Activated CD4-positive, alpha-beta T cell treated with anti-CD3 and anti-CD28 coated beads, Interleukin-2, amount 50 U/mL, for 48 hours (primary cell): ENCODE data around the gene ANKS6.
A peak's percentile ranks its signal among the peaks of the same experiment; 100 is the strongest.

ENCODE experiments used
- DNase-seq, 2 experiments: peaks; one replicate each; pipeline ENCODE4 v3.0.0-alpha.2; 2020

Gene ANKS6

GRCh38 chr9:98728500-98728899, 67.9 kb downstream of the ANKS6 start:
- DNase-seq = no peak

GRCh38 chr9:98727428-98727827, 68.9 kb downstream of the ANKS6 start:
- DNase-seq = no peak

- no peak for DNase-seq
Measured at GRCh38 chr9:98726735-98727134, 69.6 kb downstream of the ANKS6 start.

GRCh38 chr9:98724810-98725530, 71.4 kb downstream of the ANKS6 start:
- no peak for DNase-seq

- DNase-seq = no peak
Measured at GRCh38 chr9:98721643-98722042, 74.7 kb downstream of the ANKS6 start.

GRCh38 chr9:98720402-98720801, 76.0 kb downstream of the ANKS6 start:
- no peak for DNase-seq

- DNase-seq = no peak
Measured at GRCh38 chr9:98719055-98719454, 77.3 kb downstream of the ANKS6 start.

- DNase-seq = no peak
Measured at GRCh38 chr9:98714833-98715232, 81.5 kb downstream of the ANKS6 start.

- DNase-seq = no peak
Measured at GRCh38 chr9:98712987-98713386, 83.4 kb downstream of the ANKS6 start.

- DNase-seq = no peak
Measured at GRCh38 chr9:98709968-98710965, 86.1 kb downstream of the ANKS6 start.

GRCh38 chr9:98708933-98709911, 87.1 kb downstream of the ANKS6 start, which contains the start of gene GABBR2:
Gene GABBR2 (minus strand): TSS chr9:98708935. CDS start chr9:98708737, 198 bp downstream.
- DNase-seq = no peak

GRCh38 chr9:98708103-98708932, 88.0 kb downstream of the ANKS6 start:
- no peak for DNase-seq

GRCh38 chr9:98707166-98708102, 88.9 kb downstream of the ANKS6 start:
- peak; percentile 40 to 48 for DNase-seq

- DNase-seq = no peak
Measured at GRCh38 chr9:98706651-98707165, 89.6 kb downstream of the ANKS6 start.

- DNase-seq = no peak
Measured at GRCh38 chr9:98702835-98703380, 93.4 kb downstream of the ANKS6 start.

- no peak for DNase-seq
Measured at GRCh38 chr9:98702340-98702739, 94.0 kb downstream of the ANKS6 start.

GRCh38 chr9:98701576-98701975, 94.8 kb downstream of the ANKS6 start:
- DNase-seq = no peak

GRCh38 chr9:98700801-98701200, 95.6 kb downstream of the ANKS6 start:
- DNase-seq = no peak

- no peak for DNase-seq
Measured at GRCh38 chr9:98698856-98699255, 97.5 kb downstream of the ANKS6 start.

- no peak for DNase-seq
Measured at GRCh38 chr9:98694943-98695342, 101.4 kb downstream of the ANKS6 start.
